B cell (primary cell): Measurements from ENCODE around the gene BLVRB. TPM values are rescaled to one million over a fixed set of nuclear protein-coding genes. Genes with fewer than 3 reads are reported as not detected.

ENCODE experiments used
- ATAC-seq: fragments of 200-7000 bp; cut with Tn5 transposase; one replicate; pipeline ENCODE4 v1.10.0; 2021; ENCODE audit warnings: low read depth, mild to moderate bottlenecking, moderate number of reproducible peaks, moderate library complexity
- CTCF ChIA-PET: fragments of 350-600 bp; sonication (Branson Sonifier 250); formaldehyde crosslinking; loops from one replicate; lab custom pipeline; 2021; ENCODE audit warnings: antibody characterized with exemption, inconsistent platforms; lab: Charles Lee
- POLR2A ChIA-PET: fragments of 350-600 bp; sonication (Branson Sonifier 250); formaldehyde crosslinking; loops from one replicate; lab custom pipeline; 2021; ENCODE audit warnings: antibody characterized with exemption; lab: Charles Lee
- DNase-seq: peaks from one replicate; pipeline ENCODE4 v3.0.0; 2013
- H2AFZ ChIP-seq: 2 replicates; pipeline ENCODE4 v1.6.1; 2012; ENCODE audit warnings: mild to moderate bottlenecking, low read depth, low read length; ENCODE audit not compliant: insufficient read depth, poor library complexity, severe bottlenecking
- H3K27ac ChIP-seq, 2 donors: 1 replicate in 1 of 2; 2 replicates in 1 of 2; pipeline ENCODE4 v1.5.1; 2012 to 2013; ENCODE audit warnings: low read length in 2 of 2, mild to moderate bottlenecking in 2 of 2, moderate library complexity in 1 of 2
- H3K27me3 ChIP-seq, 4 experiments: fragments of 200-600 bp in 1 of 4; sonication (generic) in 1 of 4; replicated peaks in 1 of 4; 1 replicate in 2 of 4; 2 replicates in 2 of 4; pipeline versions ENCODE4 v1.6.1 to v1.7.0; 2013 to 2016; ENCODE audit warnings: low read length in 3 of 4, mild to moderate bottlenecking in 2 of 4, mixed read lengths in 1 of 4, moderate library complexity in 1 of 4; ENCODE audit not compliant: insufficient read depth in 4 of 4, control insufficient read depth in 3 of 4; ENCODE audit errors: control extremely low read depth in 1 of 4
- H3K36me3 ChIP-seq, 2 experiments: replicated peaks in 1 of 2; 1 replicate in 1 of 2; 2 replicates in 1 of 2; pipeline versions ENCODE4 v1.6.1 to v1.7.1; 2013; ENCODE audit warnings: low read length in 1 of 2; ENCODE audit not compliant: insufficient read depth in 2 of 2, control insufficient read depth in 1 of 2; ENCODE audit errors: control extremely low read depth in 1 of 2, extremely low read depth in 1 of 2
- H3K4me1 ChIP-seq, 2 donors: fragments of 200-600 bp in 1 of 2; sonication (generic) in 1 of 2; 1 replicate in 1 of 2; 2 replicates in 1 of 2; pipeline versions ENCODE4 v1.5.1 to v1.6.1; 2013 to 2017; ENCODE audit warnings: low read length in 2 of 2; ENCODE audit not compliant: control insufficient read depth in 2 of 2, insufficient read depth in 2 of 2
- H3K4me2 ChIP-seq: replicated peaks from 2 replicates; pipeline ENCODE3; 2012; ENCODE audit warnings: mild to moderate bottlenecking, low read depth, low read length; ENCODE audit not compliant: poor library complexity, severe bottlenecking
- H3K4me3 ChIP-seq, 5 experiments: fragments of 200-600 bp in 1 of 5; sonication (generic) in 1 of 5; 1 replicate in 3 of 5; 2 replicates in 2 of 5; pipeline versions ENCODE4 v1.5.1 to v1.7.0; 2011 to 2016; ENCODE audit warnings: low read length in 4 of 5, mild to moderate bottlenecking in 4 of 5, low read depth in 2 of 5, control low read depth in 1 of 5, moderate library complexity in 1 of 5; ENCODE audit not compliant: insufficient read depth in 1 of 5; ENCODE audit errors: control extremely low read depth in 1 of 5, extremely low read depth in 1 of 5
- H3K79me2 ChIP-seq: fragments of 200-600 bp; sonication (generic); one replicate; pipeline ENCODE4 v1.6.0; 2016; ENCODE audit warnings: low read length; ENCODE audit not compliant: control insufficient read depth, insufficient read depth
- H3K9ac ChIP-seq: fragments of 200-600 bp; sonication (generic); 2 replicates; pipeline ENCODE4 v1.6.1; 2017; ENCODE audit warnings: mild to moderate bottlenecking, low read length, moderate library complexity
- H3K9me3 ChIP-seq, 3 donors: one replicate each; pipeline versions ENCODE4 v1.6.1 to v1.7.1; 2013; ENCODE audit warnings: low read length in 2 of 3; ENCODE audit not compliant: control insufficient read depth in 2 of 3, insufficient read depth in 1 of 3; ENCODE audit errors: control extremely low read depth in 1 of 3
- H4K20me1 ChIP-seq: 2 replicates; pipeline ENCODE4 v1.6.0; 2012; ENCODE audit warnings: mild to moderate bottlenecking, low read length; ENCODE audit not compliant: insufficient read depth, control insufficient read depth, poor library complexity, severe bottlenecking
- H3K27ac Mint-ChIP-seq: one replicate; pipeline ENCODE4 v1.8.0; 2021; ENCODE audit warnings: mixed read lengths
- H3K27me3 Mint-ChIP-seq: one replicate; pipeline ENCODE4 v1.8.0; 2021; ENCODE audit warnings: mixed read lengths
- H3K4me1 Mint-ChIP-seq: one replicate; pipeline ENCODE4 v1.8.0; 2021; ENCODE audit warnings: mixed read lengths
- H3K4me3 Mint-ChIP-seq: one replicate; pipeline ENCODE4 v1.8.0; 2021; ENCODE audit warnings: mixed read lengths
- H3K9me3 Mint-ChIP-seq: one replicate; pipeline ENCODE4 v1.8.0; 2022; ENCODE audit warnings: mixed read lengths; ENCODE audit not compliant: insufficient read depth
- CTCF ChIP-seq: fragments of 200-600 bp; IDR thresholded peaks from one replicate; pipeline ENCODE4 v1.8.0; 2022; ENCODE audit warnings: antibody characterized with exemption, mild to moderate bottlenecking
- EZH2 ChIP-seq: IDR thresholded peaks from 2 replicates; pipeline ENCODE4 v1.6.1; 2012; ENCODE audit warnings: borderline replicate concordance, low read depth, mild to moderate bottlenecking, moderate library complexity, low read length; ENCODE audit not compliant: insufficient read depth, poor library complexity, severe bottlenecking
- WGBS: methylation state at CpG from one replicate; pipeline ENCODE4 v1.1.5; 2013; ENCODE audit warnings: missing lambda C conversion rate; ENCODE audit not compliant: insufficient coverage; 5-methylcytosine and 5-hydroxymethylcytosine counted together
- intact Hi-C: fragments of 100-400 bp; cut with micrococcal nuclease; formaldehyde crosslinking; loops from one replicate; pipeline ENCODE4 v1.10.0; 2022
- polyA plus RNA-seq: library from polyadenylated mRNA; depleted of rRNA; stranded (reverse); fragments of >200 nt; gene quantifications from 2 replicates; pipeline ENCODE4 v1.2.3, GENCODE V29; 2012
- total RNA-seq, 2 donors: library from RNA; stranded (reverse); fragments of 120-200 nt in 1 of 2; gene quantifications; 1 replicate in 1 of 2; 2 replicates in 1 of 2; pipeline versions ENCODE4 v1.2.3 to v1.2.4, GENCODE V29; 2013 to 2022

Gene BLVRB
- total and polyA plus RNA-seq, 2 donors (not counting 1 experiment from before 2014, with no cell fraction given): 14.2 to 23.2 TPM

GRCh38 chr19:40513741-40514315, 48.3 kb upstream of the BLVRB start:
- Histone ChIP-seq H3K4me2 (no peak overlapping the region), H4K20me1 (no peaks in the 10 kb centered on the region), H3K4me3 (no peak overlapping the region), H3K36me3 (no peaks in the 10 kb centered on the region), H3K9me3 (peaks cover 0 to 4% (median 0%) of the 10 kb centered on the region in 3 donors), H2AFZ (no peak overlapping the region), H3K79me2 (no peaks in the 10 kb centered on the region), H3K9ac (no peak overlapping the region), H3K4me1 (peaks cover 3 to 7% of the 10 kb centered on the region in 2 donors), H3K27me3 (peaks cover 0 to 48% (median 16%) of the 10 kb centered on the region in 4 experiments), H3K27ac (no peak overlapping the region)
- TF ChIP-seq EZH2 (no peak), CTCF (no peak)
- ChIA-PET CTCF (no interaction called here), POLR2A (no interaction called here)
- Mint-ChIP-seq H3K9me3 (no peaks in the 10 kb centered on the region), H3K27me3 (peaks cover 54% of the 10 kb centered on the region), H3K4me1 (peaks cover 3% of the 10 kb centered on the region), H3K27ac (no peak overlapping the region), H3K4me3 (no peak overlapping the region)
- intact Hi-C loops: no loop called here
- DNase-seq (no peak), ATAC-seq (no peak)
- 72% methylated on average over 4 of the region's 4 CpGs for WGBS

GRCh38 chr19:40513345-40513678, 47.8 kb upstream of the BLVRB start:
- Histone ChIP-seq H3K9me3 (peaks cover 0 to 4% (median 0%) of the 10 kb centered on the region in 3 donors), H3K9ac (no peak overlapping the region), H3K36me3 (no peaks in the 10 kb centered on the region), H3K4me1 (peaks cover 3 to 7% of the 10 kb centered on the region in 2 donors), H3K79me2 (no peaks in the 10 kb centered on the region), H4K20me1 (no peaks in the 10 kb centered on the region), H3K27ac (no peak overlapping the region), H3K4me3 (no peak overlapping the region), H3K4me2 (no peak overlapping the region), H2AFZ (no peak overlapping the region), H3K27me3 (peaks cover 0 to 48% (median 16%) of the 10 kb centered on the region in 4 experiments)
- no peak for DNase-seq
- WGBS: 64% methylated on average over 27 of the region's 27 CpGs
- no peaks in the 10 kb centered on the region for H3K9me3 Mint-ChIP-seq
- ChIA-PET POLR2A (no interaction called here), CTCF (no interaction called here)
- peaks cover 3% of the 10 kb centered on the region for H3K4me1 Mint-ChIP-seq
- H3K4me3 Mint-ChIP-seq: no peak overlapping the region
- H3K27me3 Mint-ChIP-seq: peaks cover 58% of the 10 kb centered on the region
- no peak overlapping the region for H3K27ac Mint-ChIP-seq
- intact Hi-C loops: no loop called here
- ATAC-seq: no peak
- no peak for TF ChIP-seq EZH2
- TF ChIP-seq CTCF: no peak
